Peyer's patch (tissue), 4 donors: ENCODE results near the gene EIF4EBP3. TPM values are rescaled to one million over a fixed set of nuclear protein-coding genes. Genes with fewer than 3 reads are reported as not detected.

Source experiments
- DNase-seq, 3 donors: peaks; one replicate each; pipeline ENCODE4 v3.0.0-alpha.2; 2017 to 2019
- H3K27ac ChIP-seq, 4 donors: fragments of 200-600 bp; sonication (generic); one replicate each; pipeline ENCODE4 v1.5.1; 2016 to 2019
- H3K27me3 ChIP-seq, 2 donors: fragments of 200-600 bp; sonication (generic); one replicate each; pipeline ENCODE4 v1.5.1; 2019
- H3K36me3 ChIP-seq, 3 donors: fragments of 200-600 bp; sonication (generic); one replicate each; pipeline ENCODE4 v1.5.1; 2016 to 2019
- H3K4me1 ChIP-seq, 4 donors: fragments of 200-600 bp; sonication (generic); one replicate each; pipeline ENCODE4 v1.5.1; 2016 to 2019
- H3K4me3 ChIP-seq, 4 donors: fragments of 200-600 bp; sonication (generic); 1 replicate in 3 of 4; 2 replicates in 1 of 4; pipeline ENCODE4 v1.5.1; 2016 to 2019; ENCODE audit warnings: mild to moderate bottlenecking in 1 of 4
- H3K9me3 ChIP-seq, 4 donors: fragments of 200-600 bp; sonication (generic); one replicate each; pipeline ENCODE4 v1.5.1; 2016 to 2019; ENCODE audit warnings: mild to moderate bottlenecking in 1 of 4
- POLR2A ChIP-seq, 2 donors: fragments of 450-650 bp; IDR thresholded peaks; one replicate each; pipeline ENCODE4 v1.5.1; 2017; ENCODE audit warnings: antibody characterized with exemption in 2 of 2, mild to moderate bottlenecking in 2 of 2, moderate library complexity in 2 of 2
- total RNA-seq, 4 donors: library from RNA; depleted of rRNA; stranded (reverse); fragments of >200 nt; gene quantifications; one replicate each; pipeline ENCODE4 v1.1.0, GENCODE V29; 2016
- TF ChIP-seq, protein P1 (sequence below), 6 experiments: fragments of 450-650 bp in 4 of 6; fragments of 200-600 bp in 2 of 6; sonication (generic) in 1 of 6; IDR thresholded peaks; one replicate each; pipeline ENCODE4 v1.5.1; 2017 to 2019; ENCODE audit warnings: antibody characterized with exemption in 6 of 6, mild to moderate bottlenecking in 3 of 6, moderate library complexity in 1 of 6

EIF4EBP3 gene
- total RNA-seq, 4 donors from 2014 or later: 32.4 to 46.1 (median 32.9) TPM; not detected in 1

DNA sequence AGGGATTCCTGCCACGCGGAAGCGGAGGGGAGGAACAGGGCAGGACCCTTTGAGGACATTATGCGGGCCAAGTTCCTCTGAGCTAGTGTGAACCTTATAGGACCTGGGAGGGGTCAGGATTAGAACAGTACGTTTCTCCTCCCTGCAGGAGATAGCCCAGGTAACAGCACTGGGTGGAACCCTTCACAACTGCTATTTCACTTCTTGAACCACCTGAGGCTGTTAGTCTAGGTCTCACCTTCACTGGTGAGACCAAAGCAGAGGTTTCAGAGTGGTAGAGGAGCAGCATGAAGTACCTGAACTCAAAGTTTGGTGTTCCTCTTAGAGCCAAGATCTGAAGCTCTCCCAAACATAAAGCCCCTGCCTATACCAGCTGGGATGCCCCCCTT lies 832 bp downstream of the EIF4EBP3 start:
- Histone ChIP-seq H3K4me3 (peak overlapping the region; percentile 46 to 65 (median 60)), H3K9me3 (no peaks in the 10 kb centered on the region), H3K27me3 (no peaks in the 10 kb centered on the region), H3K27ac (peak overlapping the region; percentile 92 to 99 (median 97)), H3K4me1 (peaks cover 0 to 41% (median 6%) of the 10 kb centered on the region in 4 donors), H3K36me3 (peaks cover 0 to 34% (median 0%) of the 10 kb centered on the region in 3 donors)
- DNase-seq: peak in 1 of 3 donors; percentile 86
- TF ChIP-seq, protein P1, sequence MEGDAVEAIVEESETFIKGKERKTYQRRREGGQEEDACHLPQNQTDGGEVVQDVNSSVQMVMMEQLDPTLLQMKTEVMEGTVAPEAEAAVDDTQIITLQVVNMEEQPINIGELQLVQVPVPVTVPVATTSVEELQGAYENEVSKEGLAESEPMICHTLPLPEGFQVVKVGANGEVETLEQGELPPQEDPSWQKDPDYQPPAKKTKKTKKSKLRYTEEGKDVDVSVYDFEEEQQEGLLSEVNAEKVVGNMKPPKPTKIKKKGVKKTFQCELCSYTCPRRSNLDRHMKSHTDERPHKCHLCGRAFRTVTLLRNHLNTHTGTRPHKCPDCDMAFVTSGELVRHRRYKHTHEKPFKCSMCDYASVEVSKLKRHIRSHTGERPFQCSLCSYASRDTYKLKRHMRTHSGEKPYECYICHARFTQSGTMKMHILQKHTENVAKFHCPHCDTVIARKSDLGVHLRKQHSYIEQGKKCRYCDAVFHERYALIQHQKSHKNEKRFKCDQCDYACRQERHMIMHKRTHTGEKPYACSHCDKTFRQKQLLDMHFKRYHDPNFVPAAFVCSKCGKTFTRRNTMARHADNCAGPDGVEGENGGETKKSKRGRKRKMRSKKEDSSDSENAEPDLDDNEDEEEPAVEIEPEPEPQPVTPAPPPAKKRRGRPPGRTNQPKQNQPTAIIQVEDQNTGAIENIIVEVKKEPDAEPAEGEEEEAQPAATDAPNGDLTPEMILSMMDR (IDR thresholded peaks at IDR 0.05): no peak
- TF ChIP-seq POLR2A (IDR thresholded peaks at IDR 0.05): peak; percentile 62 to 82

DNA sequence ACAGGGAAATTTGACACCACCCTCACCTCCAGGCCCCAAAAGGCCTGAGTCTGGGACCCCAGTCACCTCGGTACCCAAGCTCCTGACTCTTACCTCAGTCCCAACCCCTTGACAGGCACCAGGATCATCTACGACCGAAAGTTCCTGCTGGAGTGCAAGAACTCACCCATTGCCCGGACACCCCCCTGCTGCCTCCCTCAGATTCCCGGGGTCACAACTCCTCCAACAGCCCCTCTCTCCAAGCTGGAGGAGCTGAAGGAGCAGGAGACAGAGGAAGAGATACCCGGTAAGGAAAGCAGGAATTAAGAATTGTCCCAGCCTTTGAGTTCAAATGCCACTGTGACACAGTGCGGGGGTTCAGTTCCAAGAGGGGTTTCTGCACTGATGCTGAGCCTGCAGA lies 1.3 kb downstream of the EIF4EBP3 start:
- peak in 2 of 3 donors; percentile 12 to 47 for DNase-seq
- Histone ChIP-seq H3K4me1 (peaks cover 0 to 41% (median 6%) of the 10 kb centered on the region in 4 donors), H3K36me3 (peaks cover 0 to 36% (median 0%) of the 10 kb centered on the region in 3 donors), H3K4me3 (peak overlapping the region in 1 of 4 donors; percentile 64), H3K27me3 (no peaks in the 10 kb centered on the region), H3K27ac (peak overlapping the region; percentile 92 to 99 (median 97)), H3K9me3 (no peaks in the 10 kb centered on the region)
- TF ChIP-seq, protein P1 (IDR thresholded peaks at IDR 0.05): no peak
- TF ChIP-seq POLR2A (IDR thresholded peaks at IDR 0.05): no peak

DNA sequence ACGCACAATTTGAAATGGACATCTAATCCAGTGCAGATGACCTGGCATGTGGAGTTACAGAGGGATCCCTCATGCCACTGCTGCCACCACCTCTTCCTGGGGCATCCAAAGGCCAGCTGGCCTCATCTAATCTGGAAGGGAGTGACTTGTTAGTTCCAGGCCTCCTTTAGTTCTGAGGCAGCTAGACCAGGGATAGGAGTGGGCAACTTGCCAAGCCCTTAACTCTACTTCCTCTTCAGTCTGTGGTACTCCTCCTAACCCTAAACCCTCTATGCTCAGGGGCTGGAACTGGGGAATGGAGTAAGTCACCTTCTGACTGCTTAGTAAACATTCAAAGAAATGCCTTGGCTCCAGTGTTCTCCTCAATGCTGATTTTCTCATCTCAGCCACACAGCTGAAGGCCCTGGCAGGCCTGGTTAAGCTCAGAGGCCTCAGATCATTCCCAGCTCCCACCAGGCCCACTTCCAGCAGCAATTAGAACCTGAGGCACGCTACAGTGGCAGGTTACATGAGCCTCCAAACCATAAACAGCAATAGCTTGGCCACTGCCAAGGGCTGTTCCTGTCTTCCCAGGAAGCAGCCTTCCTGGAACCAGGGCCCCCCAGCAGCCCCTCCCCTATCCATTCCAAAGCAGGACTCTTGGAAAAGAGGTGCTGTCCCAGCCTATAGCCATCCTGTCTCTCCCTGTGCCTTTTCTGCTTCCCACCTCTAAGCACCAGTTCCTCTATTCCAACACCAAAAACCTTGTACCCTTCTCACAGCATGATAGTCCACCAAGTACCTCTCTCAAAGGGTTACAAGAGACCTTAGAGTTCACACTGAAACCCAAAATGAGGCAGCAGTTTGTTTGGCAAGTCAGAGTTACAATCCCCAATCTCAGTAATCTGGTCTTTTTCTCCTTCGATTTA lies 2.0 kb downstream of the EIF4EBP3 start:
- TF ChIP-seq, protein P1 (IDR thresholded peaks at IDR 0.05): no peak
- peak in 1 of 2 donors; percentile 14 for TF ChIP-seq POLR2A (IDR thresholded peaks at IDR 0.05)
- Histone ChIP-seq H3K9me3 (no peaks in the 10 kb centered on the region), H3K36me3 (peaks cover 0 to 36% (median 0%) of the 10 kb centered on the region in 3 donors), H3K27me3 (no peaks in the 10 kb centered on the region), H3K4me1 (peaks cover 0 to 41% (median 6%) of the 10 kb centered on the region in 4 donors), H3K4me3 (no peak overlapping the region), H3K27ac (peak overlapping the region; percentile 92 to 99 (median 97))
- DNase-seq: peak in 2 of 3 donors; percentile 22 to 74

DNA sequence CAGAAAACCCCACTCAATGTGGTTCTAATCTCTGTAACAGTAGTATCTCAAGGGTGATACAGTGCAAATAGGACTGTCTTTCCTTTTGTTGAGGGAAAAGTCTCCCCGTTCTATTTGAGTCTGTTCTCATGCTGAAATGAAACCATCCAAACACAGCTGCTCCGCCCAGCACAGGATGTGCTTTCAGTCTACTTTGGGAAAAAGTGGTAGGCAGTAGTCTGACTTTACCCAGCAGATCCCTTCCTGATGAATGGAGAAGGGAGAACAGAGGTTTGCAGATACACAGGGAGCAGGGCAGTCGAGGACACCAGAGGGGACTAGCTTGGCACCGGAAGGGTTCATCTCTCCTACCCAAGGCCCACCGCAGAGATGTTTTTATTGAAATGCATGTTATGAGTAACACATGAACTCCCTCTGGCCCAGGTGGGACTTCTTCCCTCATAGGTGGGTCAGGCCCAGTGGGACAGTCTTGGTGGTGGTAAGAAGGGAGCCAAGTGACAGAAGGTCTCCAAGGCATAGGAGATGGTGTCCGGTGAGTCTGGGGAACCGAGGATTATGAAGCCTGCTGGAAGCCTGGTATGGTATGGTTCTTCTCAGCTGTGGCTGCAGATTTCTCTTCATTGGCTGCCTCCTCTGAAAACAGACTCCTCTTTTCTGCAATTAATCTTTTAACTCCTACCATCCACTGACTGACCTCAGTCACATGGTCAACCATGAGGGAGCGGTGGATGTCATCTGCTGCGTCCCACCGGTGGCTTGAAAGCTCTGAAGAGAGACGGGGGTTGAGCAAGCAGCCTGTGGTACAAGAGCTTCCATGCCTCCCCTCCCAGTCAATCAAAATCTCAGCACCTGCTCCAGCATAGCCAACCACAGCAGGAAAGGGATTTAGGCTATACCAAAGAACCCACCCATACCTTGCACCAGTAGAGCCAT lies 3.0 kb downstream of the EIF4EBP3 start:
- H3K4me1 ChIP-seq: peaks cover 0 to 46% (median 6%) of the 10 kb centered on the region in 4 donors
- no peaks in the 10 kb centered on the region for H3K9me3 ChIP-seq
- peak in 2 of 3 donors; percentile 10 to 42 for DNase-seq
- peaks cover 0 to 36% (median 0%) of the 10 kb centered on the region in 3 donors for H3K36me3 ChIP-seq
- H3K4me3 ChIP-seq: no peak overlapping the region
- no peak for TF ChIP-seq POLR2A (IDR thresholded peaks at IDR 0.05)
- TF ChIP-seq, protein P1 (IDR thresholded peaks at IDR 0.05): no peak
- H3K27me3 ChIP-seq: no peaks in the 10 kb centered on the region
- H3K27ac ChIP-seq: peak overlapping the region in 2 of 4 donors; percentile 98 to 99

DNA sequence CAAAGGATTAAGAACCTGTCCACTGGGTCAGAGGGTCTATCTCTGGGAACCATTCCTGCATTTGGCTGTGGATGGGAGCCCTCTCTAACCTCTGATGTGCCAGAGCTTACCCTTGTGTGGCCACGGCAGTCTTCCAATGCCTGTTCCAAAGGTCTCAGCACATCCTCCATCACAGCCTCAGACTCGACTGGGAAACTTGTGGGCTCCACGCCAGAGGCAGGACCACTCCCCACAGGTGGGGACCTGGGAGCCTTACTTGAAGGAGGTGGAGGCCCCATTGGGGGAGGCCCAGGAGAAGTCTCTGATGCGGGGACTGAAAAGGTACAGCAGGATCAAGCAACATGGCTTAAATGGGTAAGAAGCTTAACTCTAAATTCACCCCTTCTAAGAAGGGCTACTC lies 4.4 kb downstream of the EIF4EBP3 start:
- Histone ChIP-seq H3K36me3 (peaks cover 0 to 36% (median 0%) of the 10 kb centered on the region in 3 donors), H3K4me3 (no peak overlapping the region), H3K4me1 (peaks cover 0 to 46% (median 12%) of the 10 kb centered on the region in 4 donors), H3K27ac (no peak overlapping the region), H3K27me3 (no peaks in the 10 kb centered on the region), H3K9me3 (no peaks in the 10 kb centered on the region)
- TF ChIP-seq POLR2A (IDR thresholded peaks at IDR 0.05): no peak
- TF ChIP-seq, protein P1 (IDR thresholded peaks at IDR 0.05): no peak
- peak in 2 of 3 donors; percentile 11 to 32 for DNase-seq
